ENCODE results near the gene NCK2.

Gene NCK2

GRCh38 chr2:105926960-105927678 is 182.4 kb downstream of the NCK2 start:
- no peak for DNase-seq (ENCODE audit: low spot score)

GRCh38 chr2:105928086-105928485 is 183.4 kb downstream of the NCK2 start:
- no peak for DNase-seq (ENCODE audit: low spot score)

- DNase-seq (ENCODE audit: low spot score): no peak
Measured at GRCh38 chr2:105928563-105928962, 183.9 kb downstream of the NCK2 start.

GRCh38 chr2:105929516-105929915 is 184.8 kb downstream of the NCK2 start:
- DNase-seq (ENCODE audit: low spot score): no peak

- no peak for DNase-seq (ENCODE audit: low spot score)
Measured at GRCh38 chr2:105932582-105932981, 187.9 kb downstream of the NCK2 start.

GRCh38 chr2:105933906-105934305 is 189.2 kb downstream of the NCK2 start:
- DNase-seq (ENCODE audit: low spot score): no peak

GRCh38 chr2:105934467-105934866 is 189.8 kb downstream of the NCK2 start:
- no peak for DNase-seq (ENCODE audit: low spot score)

GRCh38 chr2:105935063-105935462 is 190.4 kb downstream of the NCK2 start:
- no peak for DNase-seq (ENCODE audit: low spot score)

- DNase-seq (ENCODE audit: low spot score): no peak
Measured at GRCh38 chr2:105936954-105937353, 192.2 kb downstream of the NCK2 start.

GRCh38 chr2:105937498-105938097 is 192.9 kb downstream of the NCK2 start:
- DNase-seq (ENCODE audit: low spot score): no peak
